Osteoblast (primary cell): Measurements from ENCODE around the gene HSD17B14. TPM values are rescaled to one million over a fixed set of nuclear protein-coding genes. Genes with fewer than 3 reads are reported as not detected.

Experiments used
- DNase-seq: peaks from one replicate; pipeline ENCODE4 v3.0.0; 2011; ENCODE audit warnings: low spot score, mixed read lengths; ENCODE audit not compliant: insufficient read length; ENCODE audit errors: missing footprints
- H2AFZ ChIP-seq: 2 replicates; pipeline ENCODE4 v1.6.0; 2011; ENCODE audit warnings: mild to moderate bottlenecking, low read length
- H3K27ac ChIP-seq: 2 replicates; pipeline ENCODE4 v1.5.1; 2011; ENCODE audit warnings: mild to moderate bottlenecking, low read depth, low read length, moderate library complexity
- H3K27me3 ChIP-seq: 2 replicates; pipeline ENCODE4 v1.6.0; 2012; ENCODE audit warnings: mild to moderate bottlenecking, control low read depth, inconsistent platforms, low read length, moderate library complexity; ENCODE audit not compliant: insufficient read depth
- H3K36me3 ChIP-seq: 2 replicates; pipeline ENCODE4 v1.5.1; 2011; ENCODE audit warnings: mild to moderate bottlenecking, low read length, control low read depth, moderate library complexity; ENCODE audit not compliant: insufficient read depth
- H3K4me1 ChIP-seq: 2 replicates; pipeline ENCODE4 v1.5.1; 2011; ENCODE audit warnings: mild to moderate bottlenecking, low read length, control low read depth, moderate library complexity; ENCODE audit not compliant: insufficient read depth
- H3K4me2 ChIP-seq: 2 replicates; pipeline ENCODE4 v1.6.0; 2011; ENCODE audit warnings: mild to moderate bottlenecking, low read length; ENCODE audit not compliant: insufficient read depth
- H3K4me3 ChIP-seq: fragments of 200-600 bp; sonication (generic); 3 replicates; pipeline ENCODE4 v1.5.1; 2012; ENCODE audit warnings: mild to moderate bottlenecking, low read length, inconsistent platforms; ENCODE audit not compliant: insufficient read depth
- H3K79me2 ChIP-seq: 2 replicates; pipeline ENCODE4 v1.6.0; 2012; ENCODE audit warnings: mild to moderate bottlenecking, low read length, control low read depth, inconsistent platforms; ENCODE audit not compliant: insufficient read depth
- H3K9me3 ChIP-seq: 2 replicates; pipeline ENCODE4 v1.5.1; 2011; ENCODE audit warnings: low read depth, low read length, control low read depth
- H4K20me1 ChIP-seq: 2 replicates; pipeline ENCODE4 v1.6.0; 2012; ENCODE audit warnings: mild to moderate bottlenecking, low read length, control low read depth; ENCODE audit not compliant: insufficient read depth
- total RNA-seq: library from RNA; depleted of rRNA; stranded (reverse); fragments of >200 nt; gene quantifications from 2 replicates; pipeline ENCODE4 v1.2.3, GENCODE V29; 2012
- TF ChIP-seq, protein P1 (sequence below): IDR thresholded peaks from 2 replicates; pipeline ENCODE4 v1.5.1; 2011; ENCODE audit warnings: mild to moderate bottlenecking, low read depth, low read length, moderate library complexity; ENCODE audit errors: extremely low read depth

The HSD17B14 gene
- total RNA-seq, 1 donor: 1.8 TPM

GRCh38 chr19:48804496-48804895, 31.8 kb downstream of the HSD17B14 start:
- H3K27ac ChIP-seq: no peak overlapping the region
- no peak overlapping the region for H3K4me2 ChIP-seq
- no peaks in the 10 kb centered on the region for H3K79me2 ChIP-seq
- H3K9me3 ChIP-seq: no peaks in the 10 kb centered on the region
- H3K4me3 ChIP-seq: no peak overlapping the region
- no peaks in the 10 kb centered on the region for H3K27me3 ChIP-seq
- no peaks in the 10 kb centered on the region for H4K20me1 ChIP-seq
- H3K36me3 ChIP-seq: no peaks in the 10 kb centered on the region
- DNase-seq: no peak
- TF ChIP-seq, protein P1, sequence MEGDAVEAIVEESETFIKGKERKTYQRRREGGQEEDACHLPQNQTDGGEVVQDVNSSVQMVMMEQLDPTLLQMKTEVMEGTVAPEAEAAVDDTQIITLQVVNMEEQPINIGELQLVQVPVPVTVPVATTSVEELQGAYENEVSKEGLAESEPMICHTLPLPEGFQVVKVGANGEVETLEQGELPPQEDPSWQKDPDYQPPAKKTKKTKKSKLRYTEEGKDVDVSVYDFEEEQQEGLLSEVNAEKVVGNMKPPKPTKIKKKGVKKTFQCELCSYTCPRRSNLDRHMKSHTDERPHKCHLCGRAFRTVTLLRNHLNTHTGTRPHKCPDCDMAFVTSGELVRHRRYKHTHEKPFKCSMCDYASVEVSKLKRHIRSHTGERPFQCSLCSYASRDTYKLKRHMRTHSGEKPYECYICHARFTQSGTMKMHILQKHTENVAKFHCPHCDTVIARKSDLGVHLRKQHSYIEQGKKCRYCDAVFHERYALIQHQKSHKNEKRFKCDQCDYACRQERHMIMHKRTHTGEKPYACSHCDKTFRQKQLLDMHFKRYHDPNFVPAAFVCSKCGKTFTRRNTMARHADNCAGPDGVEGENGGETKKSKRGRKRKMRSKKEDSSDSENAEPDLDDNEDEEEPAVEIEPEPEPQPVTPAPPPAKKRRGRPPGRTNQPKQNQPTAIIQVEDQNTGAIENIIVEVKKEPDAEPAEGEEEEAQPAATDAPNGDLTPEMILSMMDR: no peak
- no peaks in the 10 kb centered on the region for H3K4me1 ChIP-seq
- no peak overlapping the region for H2AFZ ChIP-seq

DNA sequence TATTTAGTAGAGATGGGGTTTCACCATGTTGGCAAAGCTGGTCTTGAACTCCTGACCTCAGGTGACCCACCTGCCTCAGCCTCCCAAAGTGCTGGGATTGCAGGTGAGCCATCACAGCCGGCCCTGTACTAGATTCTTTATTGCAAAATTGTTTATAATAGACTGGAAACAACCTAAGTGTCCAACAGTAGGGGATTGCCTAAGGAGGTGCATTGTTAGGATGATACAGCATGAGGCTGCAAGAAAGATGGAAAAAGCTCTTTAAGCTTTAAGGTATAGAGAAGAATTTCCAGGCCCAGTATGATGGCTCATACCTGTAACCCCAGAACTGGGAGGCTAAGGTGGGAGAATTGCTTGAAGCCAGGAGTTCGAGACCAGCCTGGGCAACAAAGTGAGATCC, 33.7 kb downstream of the HSD17B14 start:
- H3K4me3 ChIP-seq: no peak overlapping the region
- H3K4me1 ChIP-seq: peaks cover 6% of the 10 kb centered on the region
- no peak overlapping the region for H3K4me2 ChIP-seq
- no peak overlapping the region for H3K27ac ChIP-seq
- no peaks in the 10 kb centered on the region for H3K79me2 ChIP-seq
- no peaks in the 10 kb centered on the region for H3K27me3 ChIP-seq
- DNase-seq: no peak
- TF ChIP-seq, protein P1: no peak
- H2AFZ ChIP-seq: no peak overlapping the region
- no peaks in the 10 kb centered on the region for H4K20me1 ChIP-seq
- H3K9me3 ChIP-seq: no peaks in the 10 kb centered on the region
- H3K36me3 ChIP-seq: no peaks in the 10 kb centered on the region

DNA sequence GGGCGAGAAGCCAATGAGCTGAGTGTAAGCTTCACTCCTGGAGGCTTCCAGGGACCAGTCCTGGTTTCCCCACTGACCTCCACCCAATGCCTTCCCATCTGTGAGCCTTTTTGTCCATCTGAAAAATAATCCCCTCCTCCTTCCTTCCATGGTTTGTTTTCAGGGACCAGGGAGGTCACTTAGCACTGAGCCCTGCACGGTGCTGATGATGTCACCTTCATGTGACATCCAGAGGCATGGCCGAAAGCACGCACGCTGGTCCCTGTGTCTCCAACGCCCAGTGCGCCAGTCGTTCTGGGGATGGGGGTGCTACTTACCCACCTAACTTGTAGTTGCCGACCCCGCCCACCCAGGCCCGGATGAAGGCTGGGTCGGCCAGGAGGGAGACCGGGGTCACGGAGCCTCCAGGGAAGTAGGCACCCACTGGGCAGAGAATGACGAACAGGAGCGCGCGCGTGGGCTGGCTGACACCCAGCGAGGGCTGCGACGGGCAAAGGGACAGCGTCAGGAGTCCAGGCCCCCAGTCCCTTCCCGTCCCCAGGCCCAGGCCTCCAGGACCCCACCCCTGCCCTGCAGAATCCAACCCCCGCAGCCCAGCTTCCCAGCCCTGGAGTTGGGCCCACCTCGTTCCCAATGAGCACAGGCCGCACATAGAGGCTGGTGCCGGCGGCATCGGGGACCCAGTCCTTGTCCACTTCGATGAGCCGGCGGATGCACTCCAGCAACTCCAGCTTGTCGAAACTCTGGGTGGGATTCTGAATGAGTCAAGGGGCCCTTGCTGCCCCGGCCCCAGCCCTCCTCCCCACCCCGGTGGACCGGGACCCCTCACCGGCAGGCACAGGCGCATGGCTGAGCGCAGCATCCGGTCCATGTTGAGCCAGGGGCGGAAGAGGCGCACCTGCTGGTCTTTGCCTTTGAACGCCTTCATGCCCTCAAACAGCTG, 36.7 kb downstream of the HSD17B14 start:
- H3K27ac ChIP-seq: peak overlapping the region; percentile 37
- H3K9me3 ChIP-seq: no peaks in the 10 kb centered on the region
- H3K27me3 ChIP-seq: no peaks in the 10 kb centered on the region
- peak; percentile 77 for DNase-seq
- TF ChIP-seq, protein P1: no peak
- H3K4me1 ChIP-seq: peaks cover 14% of the 10 kb centered on the region
- H3K36me3 ChIP-seq: no peaks in the 10 kb centered on the region
- H4K20me1 ChIP-seq: no peaks in the 10 kb centered on the region
- no peak overlapping the region for H2AFZ ChIP-seq
- H3K4me2 ChIP-seq: no peak overlapping the region
- no peaks in the 10 kb centered on the region for H3K79me2 ChIP-seq
- no peak overlapping the region for H3K4me3 ChIP-seq

DNA sequence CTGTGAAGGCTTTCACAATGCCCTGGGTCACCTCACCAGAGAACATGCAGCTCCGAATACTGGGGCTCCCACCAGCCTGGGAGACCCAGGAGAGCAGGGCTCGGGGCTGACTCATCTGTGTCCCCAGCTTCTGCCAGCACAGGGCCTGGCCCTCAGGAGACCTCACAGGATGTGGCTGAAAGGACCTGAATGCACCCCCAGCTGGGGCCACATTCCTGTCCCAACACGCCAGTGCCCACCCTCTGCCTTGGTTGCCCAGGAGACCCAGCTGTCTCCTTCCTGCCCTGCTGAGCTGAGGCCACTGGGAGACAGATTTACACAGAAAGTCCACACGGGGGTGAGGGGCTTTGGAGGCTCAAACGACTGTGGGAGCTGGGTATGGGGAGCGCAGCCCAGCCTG, 37.4 kb downstream of the HSD17B14 start:
- H3K36me3 ChIP-seq: no peaks in the 10 kb centered on the region
- H2AFZ ChIP-seq: no peak overlapping the region
- H3K4me2 ChIP-seq: no peak overlapping the region
- H3K27me3 ChIP-seq: no peaks in the 10 kb centered on the region
- H3K4me3 ChIP-seq: no peak overlapping the region
- no peaks in the 10 kb centered on the region for H4K20me1 ChIP-seq
- TF ChIP-seq, protein P1: no peak
- DNase-seq: peak; percentile 85
- H3K27ac ChIP-seq: peak overlapping the region; percentile 37
- no peaks in the 10 kb centered on the region for H3K79me2 ChIP-seq
- H3K9me3 ChIP-seq: no peaks in the 10 kb centered on the region
- H3K4me1 ChIP-seq: peaks cover 14% of the 10 kb centered on the region
